GM23248 (cell line): ENCODE measurements around the gene CLECL1. TPM values are rescaled to one million over a fixed set of nuclear protein-coding genes. Genes with fewer than 3 reads are reported as not detected.
"Not testable (repeated sequence)": the region's sequence is repeated elsewhere in the genome, so short reads cannot be mapped to it uniquely, and the experiment has no call there.

Experiments used
- DNase-seq: peaks from one replicate; pipeline ENCODE4 v3.0.0-alpha.2; 2015
- H2AFZ ChIP-seq: fragments of 200-600 bp; sonication (generic); 2 replicates; pipeline ENCODE4 v1.6.1; 2016; ENCODE audit warnings: antibody characterized with exemption
- H3F3A ChIP-seq: fragments of 200-600 bp; sonication (generic); 2 replicates; pipeline ENCODE4 v1.6.1; 2016; ENCODE audit warnings: mild to moderate bottlenecking, antibody characterized with exemption, mixed run types; ENCODE audit not compliant: insufficient read depth
- H3K27ac ChIP-seq: fragments of 200-600 bp; sonication (generic); 2 replicates; pipeline ENCODE4 v1.5.1; 2016; ENCODE audit warnings: mild to moderate bottlenecking
- H3K27me3 ChIP-seq: fragments of 200-600 bp; sonication (generic); replicated peaks from 2 replicates; pipeline ENCODE4 v1.6.1; 2016; ENCODE audit warnings: mild to moderate bottlenecking; ENCODE audit not compliant: insufficient read depth
- H3K36me3 ChIP-seq: fragments of 200-600 bp; sonication (generic); 2 replicates; pipeline ENCODE4 v1.6.1; 2016; ENCODE audit warnings: low read depth, mild to moderate bottlenecking
- H3K4me1 ChIP-seq: fragments of 200-600 bp; sonication (generic); 2 replicates; pipeline ENCODE4 v1.6.1; 2016; ENCODE audit warnings: mild to moderate bottlenecking; ENCODE audit not compliant: insufficient read depth
- H3K4me2 ChIP-seq: fragments of 200-600 bp; sonication (generic); one replicate; pipeline ENCODE4 v1.6.1; 2016; ENCODE audit warnings: mild to moderate bottlenecking; ENCODE audit not compliant: unreplicated experiment
- H3K4me3 ChIP-seq: fragments of 200-600 bp; sonication (generic); 2 replicates; pipeline ENCODE4 v1.5.1; 2016; ENCODE audit warnings: mild to moderate bottlenecking
- H3K79me2 ChIP-seq: fragments of 200-600 bp; sonication (generic); 2 replicates; pipeline ENCODE4 v1.6.1; 2016; ENCODE audit warnings: mild to moderate bottlenecking; ENCODE audit not compliant: insufficient read depth
- H3K9ac ChIP-seq: fragments of 200-600 bp; sonication (generic); 2 replicates; pipeline ENCODE4 v1.6.1; 2016; ENCODE audit warnings: mild to moderate bottlenecking
- H3K9me2 ChIP-seq: fragments of 200-600 bp; sonication (generic); 2 replicates; pipeline ENCODE4 v1.6.1; 2016; ENCODE audit warnings: mixed run types, mild to moderate bottlenecking, moderate library complexity; ENCODE audit not compliant: insufficient read depth
- H3K9me3 ChIP-seq: fragments of 200-600 bp; sonication (generic); one replicate; pipeline ENCODE4 v1.6.1; 2017; ENCODE audit warnings: low read depth
- H4K20me1 ChIP-seq: fragments of 200-600 bp; sonication (generic); 2 replicates; pipeline ENCODE4 v1.6.0; 2016; ENCODE audit not compliant: insufficient read depth
- EZH2 ChIP-seq: fragments of 200-600 bp; sonication (generic); IDR thresholded peaks from 2 replicates; pipeline ENCODE4 v1.6.1; 2018; ENCODE audit warnings: antibody characterized with exemption, mild to moderate bottlenecking; ENCODE audit not compliant: insufficient read depth, poor library complexity, severe bottlenecking
- EZH2phosphoT487 ChIP-seq: fragments of 200-600 bp; sonication (generic); IDR thresholded peaks from 2 replicates; pipeline ENCODE4 v1.6.1; 2018; ENCODE audit warnings: antibody characterized with exemption, moderate library complexity, mild to moderate bottlenecking, low read depth; ENCODE audit not compliant: insufficient read depth
- WGBS, 2 experiments: methylation state at CpG; one replicate each; pipeline ENCODE4 v1.1.6; 2015 to 2017; ENCODE audit warnings: low lambda C conversion rate in 2 of 2, low coverage in 1 of 2; ENCODE audit errors: missing lambda C conversion rate in 2 of 2; 5-methylcytosine and 5-hydroxymethylcytosine counted together
- in situ Hi-C: fragments of 300-500 bp; cut with MboI; formaldehyde crosslinking; loops from 2 replicates; pipeline ENCODE4 v1.15.0; 2020
- polyA plus RNA-seq: library from polyadenylated mRNA; unstranded; fragments of >200 nt; fragmentation: Nextera tagmentation; extraction: Ambion mirVana; gene quantifications from 2 replicates; pipeline ENCODE4 v1.2.1, GENCODE V29; 2016
- total RNA-seq: library from RNA; depleted of rRNA; stranded (reverse); fragments of >200 nt; shearing (Covaris generic); gene quantifications from 2 replicates; pipeline ENCODE4 v1.2.3, GENCODE V29; 2014

Gene CLECL1
- total and polyA plus RNA-seq, 2 experiments from 2014 or later, result not detected

GRCh38 chr12:9706086-9706685, 26.7 kb downstream of the CLECL1 start:
- Histone ChIP-seq H3K9ac (no peak overlapping the region), H3K9me2 (no peaks in the 10 kb centered on the region), H2AFZ (no peak overlapping the region), H3F3A (no peaks in the 10 kb centered on the region), H3K4me2 (no peak overlapping the region), H3K27me3 (no peaks in the 10 kb centered on the region), H3K79me2 (no peaks in the 10 kb centered on the region), H3K9me3 (no peaks in the 10 kb centered on the region), H4K20me1 (no peaks in the 10 kb centered on the region), H3K27ac (no peak overlapping the region), H3K4me1 (no peaks in the 10 kb centered on the region), H3K36me3 (no peaks in the 10 kb centered on the region), H3K4me3 (no peak overlapping the region)
- no peak for DNase-seq
- in situ Hi-C loops, result loop anchor here (5.0 kb wide), 1 partner anchor 59 kb away; no protein-coding TSS in a partner anchor
- no peak for TF ChIP-seq EZH2phosphoT487
- no peak for TF ChIP-seq EZH2

- H3K4me2 ChIP-seq, H2AFZ ChIP-seq, H3K9me2 ChIP-seq, H3K27ac ChIP-seq, H3K27me3 ChIP-seq, DNase-seq, in situ Hi-C loops, H3K79me2 ChIP-seq, H3F3A ChIP-seq, H3K4me1 ChIP-seq, H3K36me3 ChIP-seq, H3K9ac ChIP-seq, H4K20me1 ChIP-seq, H3K9me3 ChIP-seq, H3K4me3 ChIP-seq: not testable (repeated sequence)
- WGBS, 2 experiments, result 60 to 65% methylated on average over 5 of the region's 5 CpGs
These were observed 28.3 kb downstream of the CLECL1 start for GRCh38 chr12:9704561-9704960.

GRCh38 chr12:9702255-9702654, 30.6 kb downstream of the CLECL1 start:
- TF ChIP-seq EZH2phosphoT487, result no peak
- TF ChIP-seq EZH2, result no peak
- Histone ChIP-seq H3K9me2 (no peaks in the 10 kb centered on the region), H3K36me3 (no peaks in the 10 kb centered on the region), H3K4me1 (peaks cover 8% of the 10 kb centered on the region; the same call in 1 of the 2 replicates), H3K9me3 (no peaks in the 10 kb centered on the region), H3K79me2 (no peaks in the 10 kb centered on the region), H3K27me3 (no peaks in the 10 kb centered on the region), H3K4me2 (no peak overlapping the region), H3F3A (no peaks in the 10 kb centered on the region), H3K27ac (no peak overlapping the region), H3K4me3 (no peak overlapping the region), H4K20me1 (no peaks in the 10 kb centered on the region), H3K9ac (no peak overlapping the region), H2AFZ (no peak overlapping the region)
- in situ Hi-C loops, result no loop called here
- WGBS, 2 experiments, result 48 to 56% methylated on average over 3 of the region's 3 CpGs
- no peak for DNase-seq

GRCh38 chr12:9701380-9702154, 31.3 kb downstream of the CLECL1 start:
- Histone ChIP-seq H3K9me2 (no peaks in the 10 kb centered on the region), H3K4me3 (no peak overlapping the region), H3F3A (no peaks in the 10 kb centered on the region), H3K36me3 (no peaks in the 10 kb centered on the region), H3K27me3 (no peaks in the 10 kb centered on the region), H3K4me2 (no peak overlapping the region), H4K20me1 (no peaks in the 10 kb centered on the region), H3K9ac (no peak overlapping the region), H3K4me1 (peaks cover 8% of the 10 kb centered on the region; the same call in 1 of the 2 replicates), H3K79me2 (no peaks in the 10 kb centered on the region), H2AFZ (no peak overlapping the region), H3K9me3 (no peaks in the 10 kb centered on the region), H3K27ac (no peak overlapping the region)
- WGBS, 2 experiments, result 90 to 95% methylated on average over 1 of the region's 1 CpG
- TF ChIP-seq EZH2 (no peak), EZH2phosphoT487 (no peak)
- DNase-seq, result no peak
- in situ Hi-C loops, result no loop called here

GRCh38 chr12:9700606-9700956, 32.3 kb downstream of the CLECL1 start:
- no peaks in the 10 kb centered on the region for H3K36me3 ChIP-seq
- no peak for TF ChIP-seq EZH2
- no peak for TF ChIP-seq EZH2phosphoT487
- WGBS, 2 experiments, result 6 to 7% methylated on average over 2 of the region's 2 CpGs

More at GRCh38 chr12:9700606-9700956, 32.3 kb downstream of the CLECL1 start:
- no peak overlapping the region for H3K27ac ChIP-seq
- H3K4me1 ChIP-seq, result peaks cover 8% of the 10 kb centered on the region; the same call in 1 of the 2 replicates
- H3K9ac ChIP-seq, result no peak overlapping the region
- H3K4me2 ChIP-seq, result no peak overlapping the region
- H3K4me3 ChIP-seq, result no peak overlapping the region
- no peaks in the 10 kb centered on the region for H3K9me3 ChIP-seq
- H2AFZ ChIP-seq, result no peak overlapping the region
- no peaks in the 10 kb centered on the region for H3F3A ChIP-seq
- in situ Hi-C loops, result no loop called here
- no peaks in the 10 kb centered on the region for H3K27me3 ChIP-seq
- no peak for DNase-seq
- no peaks in the 10 kb centered on the region for H3K79me2 ChIP-seq
- H3K9me2 ChIP-seq, result no peaks in the 10 kb centered on the region
- no peaks in the 10 kb centered on the region for H4K20me1 ChIP-seq
